DND-41 (cell line): ENCODE measurements around the gene CLMN.

Experiments
- ATAC-seq: fragments of 200-7000 bp; cut with Tn5 transposase; 3 replicates; pipeline ENCODE4 v1.9.1; 2021; ENCODE audit warnings: low read depth; ENCODE audit not compliant: insufficient read depth
- DNase-seq: peaks from one replicate; pipeline ENCODE4 v3.0.0-alpha.2; 2020
- H2AFZ ChIP-seq: 2 replicates; pipeline ENCODE4 v1.6.0; 2012; ENCODE audit warnings: low read depth, low read length
- H3K27ac ChIP-seq: 2 replicates; pipeline ENCODE4 v1.5.1; 2012; ENCODE audit warnings: low read length, inconsistent platforms
- H3K27me3 ChIP-seq: fragments of 200-600 bp; sonication (generic); 2 replicates; pipeline ENCODE4 v1.6.0; 2012; ENCODE audit warnings: low read length, mild to moderate bottlenecking, inconsistent platforms; ENCODE audit not compliant: insufficient read depth, poor library complexity
- H3K36me3 ChIP-seq: 2 replicates; pipeline ENCODE4 v1.5.1; 2012; ENCODE audit warnings: low read length, inconsistent platforms; ENCODE audit not compliant: insufficient read depth
- H3K4me1 ChIP-seq: 2 replicates; pipeline ENCODE4 v1.5.1; 2012; ENCODE audit warnings: mild to moderate bottlenecking, low read length; ENCODE audit not compliant: insufficient read depth
- H3K4me2 ChIP-seq: 2 replicates; pipeline ENCODE4 v1.6.0; 2012; ENCODE audit warnings: mild to moderate bottlenecking, moderate library complexity, low read length, inconsistent platforms; ENCODE audit not compliant: insufficient read depth
- H3K4me3 ChIP-seq, 2 experiments: fragments of 200-600 bp in 1 of 2; shearing (Covaris generic) in 1 of 2; 2 replicates each; pipeline ENCODE4 v1.5.1; 2012 to 2016; ENCODE audit warnings: inconsistent platforms in 2 of 2, low read length in 2 of 2, mild to moderate bottlenecking in 2 of 2, low read depth in 1 of 2, moderate library complexity in 1 of 2
- H3K79me2 ChIP-seq: 2 replicates; pipeline ENCODE4 v1.6.0; 2012; ENCODE audit warnings: low read length, inconsistent platforms; ENCODE audit not compliant: insufficient read depth
- H3K9ac ChIP-seq: 2 replicates; pipeline ENCODE4 v1.6.0; 2012; ENCODE audit warnings: low read depth, mild to moderate bottlenecking, inconsistent platforms, low read length, moderate library complexity
- H3K9me3 ChIP-seq: 2 replicates; pipeline ENCODE4 v1.5.1; 2012; ENCODE audit warnings: low read length, moderate library complexity, mild to moderate bottlenecking, inconsistent platforms; ENCODE audit not compliant: insufficient read depth, severe bottlenecking
- H4K20me1 ChIP-seq: 2 replicates; pipeline ENCODE4 v1.6.0; 2012; ENCODE audit warnings: low read length; ENCODE audit not compliant: insufficient read depth
- CTCF ChIP-seq: IDR thresholded peaks from 2 replicates; pipeline ENCODE4 v1.5.1; 2012; ENCODE audit warnings: borderline replicate concordance, low read length, moderate library complexity, mild to moderate bottlenecking; ENCODE audit not compliant: poor library complexity, severe bottlenecking; ENCODE audit errors: extremely low read depth
- EZH2 ChIP-seq: IDR thresholded peaks from 3 replicates; pipeline ENCODE4 v1.6.1; 2012; ENCODE audit warnings: borderline replicate concordance, low read depth, mild to moderate bottlenecking, moderate library complexity, low read length, inconsistent platforms; ENCODE audit not compliant: severe bottlenecking

CLMN gene

GRCh38 chr14:95338436-95338835 is 18.7 kb upstream of the CLMN start:
- H3K4me2 ChIP-seq, result no peak overlapping the region
- TF ChIP-seq EZH2 (no peak), CTCF (no peak)
- no peaks in the 10 kb centered on the region for H3K4me1 ChIP-seq
- H3K27me3 ChIP-seq, result no peaks in the 10 kb centered on the region
- H3K9me3 ChIP-seq, result no peaks in the 10 kb centered on the region
- H2AFZ ChIP-seq, result no peak overlapping the region
- no peak for ATAC-seq
- no peak for DNase-seq
- H4K20me1 ChIP-seq, result no peaks in the 10 kb centered on the region
- H3K9ac ChIP-seq, result no peak overlapping the region
- no peak overlapping the region for H3K27ac ChIP-seq
- no peaks in the 10 kb centered on the region for H3K79me2 ChIP-seq
- H3K36me3 ChIP-seq, result no peaks in the 10 kb centered on the region
- H3K4me3 ChIP-seq, result no peak overlapping the region

GRCh38 chr14:95337041-95337595 is 17.4 kb upstream of the CLMN start:
- Histone ChIP-seq H3K27ac (no peak overlapping the region), H3K4me2 (no peak overlapping the region), H3K9ac (no peak overlapping the region), H3K27me3 (no peaks in the 10 kb centered on the region), H4K20me1 (no peaks in the 10 kb centered on the region), H3K4me1 (no peaks in the 10 kb centered on the region), H3K4me3 (no peak overlapping the region), H3K9me3 (no peaks in the 10 kb centered on the region), H3K79me2 (no peaks in the 10 kb centered on the region), H3K36me3 (no peaks in the 10 kb centered on the region), H2AFZ (no peak overlapping the region)
- DNase-seq (no peak), ATAC-seq (no peak)
- TF ChIP-seq CTCF (no peak), EZH2 (no peak)

GRCh38 chr14:95336192-95336760 is 16.6 kb upstream of the CLMN start:
- Histone ChIP-seq H3K4me3 (no peak overlapping the region), H4K20me1 (no peaks in the 10 kb centered on the region), H2AFZ (no peak overlapping the region), H3K9ac (no peak overlapping the region), H3K79me2 (no peaks in the 10 kb centered on the region), H3K9me3 (no peaks in the 10 kb centered on the region), H3K27me3 (no peaks in the 10 kb centered on the region), H3K4me1 (no peaks in the 10 kb centered on the region), H3K36me3 (no peaks in the 10 kb centered on the region), H3K27ac (no peak overlapping the region), H3K4me2 (no peak overlapping the region)
- no peak for ATAC-seq
- no peak for TF ChIP-seq EZH2
- no peak for TF ChIP-seq CTCF
- DNase-seq, result no peak

- no peak overlapping the region for H3K4me2 ChIP-seq
- no peak for DNase-seq
- H3K4me3 ChIP-seq, result no peak overlapping the region
- no peak for ATAC-seq
- H3K27ac ChIP-seq, result no peak overlapping the region
- H3K9ac ChIP-seq, result no peak overlapping the region
- no peaks in the 10 kb centered on the region for H3K4me1 ChIP-seq
- H4K20me1 ChIP-seq, result no peaks in the 10 kb centered on the region
- H3K9me3 ChIP-seq, result no peaks in the 10 kb centered on the region
- TF ChIP-seq CTCF (no peak), EZH2 (no peak)
- H3K36me3 ChIP-seq, result no peaks in the 10 kb centered on the region
- no peaks in the 10 kb centered on the region for H3K79me2 ChIP-seq
- no peaks in the 10 kb centered on the region for H3K27me3 ChIP-seq
- no peak overlapping the region for H2AFZ ChIP-seq
These were observed 15.4 kb upstream of the CLMN start for GRCh38 chr14:95335071-95335470.
